GM18873 (cell line): ENCODE data around the gene RNFT2.
"Not testable (repeated sequence)": the region's sequence is repeated elsewhere in the genome, so short reads cannot be mapped to it uniquely, and the experiment has no call there.

Experiments used
- ATAC-seq: cut with Tn5 transposase; IDR thresholded peaks from one replicate; pipeline ENCODE4 v1.9.1; 2021; ENCODE audit warnings: mild to moderate bottlenecking, moderate library complexity, moderate number of reproducible peaks; ENCODE audit not compliant: unreplicated experiment, low FRiP score

The RNFT2 gene

DNA sequence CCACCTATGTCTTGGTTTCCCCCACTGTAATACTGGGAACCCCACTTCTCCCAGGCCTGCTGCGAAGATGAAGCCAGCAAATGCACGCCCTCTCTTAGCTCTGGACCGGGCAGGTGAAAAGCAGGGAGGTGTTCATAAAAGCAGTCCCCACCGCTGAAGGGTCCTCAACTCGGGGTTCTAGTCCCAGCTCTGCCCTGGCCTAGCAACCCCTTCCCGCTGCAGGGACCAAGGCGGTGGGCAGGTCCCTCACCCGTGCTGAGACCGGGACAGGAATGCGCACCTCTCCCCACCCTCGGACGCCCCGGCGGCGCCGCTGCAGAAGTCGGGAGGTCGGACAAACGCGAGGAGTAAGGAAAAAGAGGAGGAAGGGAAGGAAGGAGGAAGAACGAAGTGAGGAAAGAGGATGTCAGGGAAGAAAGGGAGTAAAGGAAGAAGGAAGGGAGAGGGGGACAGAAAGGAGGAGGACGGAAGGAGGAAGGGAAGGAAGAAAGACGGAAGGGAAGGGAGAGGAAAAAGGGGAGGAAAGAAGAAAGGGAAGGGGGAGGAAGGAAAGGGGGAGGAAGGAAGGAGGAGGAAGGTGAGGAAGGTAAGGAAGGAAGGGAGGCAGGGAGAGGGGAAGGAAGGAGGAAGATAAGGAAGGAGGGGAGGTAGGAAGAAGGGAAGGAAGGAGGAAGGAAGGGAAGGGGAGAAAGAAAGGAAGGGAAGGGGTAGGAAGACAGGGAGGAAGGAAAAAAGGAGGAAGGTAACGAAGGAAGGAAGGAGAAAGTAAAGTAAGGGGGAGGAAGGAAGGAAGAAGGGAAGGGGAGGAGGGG lies 947 bp upstream of the RNFT2 start:
- ATAC-seq: no peak

DNA sequence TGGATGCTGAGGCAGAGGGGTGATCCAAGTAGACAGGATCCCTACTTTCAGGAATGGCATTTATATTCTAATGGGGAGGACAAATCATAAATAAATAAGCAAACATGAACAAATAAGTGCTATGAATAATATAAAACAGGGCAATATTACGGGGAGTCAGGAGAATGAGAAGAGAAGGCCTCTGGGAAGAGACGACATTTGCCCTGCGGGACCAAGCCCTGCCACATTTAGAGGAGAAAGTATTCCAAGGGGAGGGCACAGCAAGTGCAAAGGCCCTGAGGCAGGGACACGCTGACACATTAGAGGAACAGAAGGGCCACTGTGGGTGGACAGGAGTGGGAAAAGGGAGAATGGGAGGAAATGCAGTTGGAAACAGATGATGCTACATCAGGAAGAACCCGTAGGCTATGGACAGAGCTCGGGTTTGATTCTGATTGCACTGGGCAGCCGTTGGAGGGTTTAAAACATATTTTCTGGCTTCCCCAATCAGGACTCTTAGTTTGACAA lies 1.3 kb downstream of the RNFT2 start:
- ATAC-seq: no peak

DNA sequence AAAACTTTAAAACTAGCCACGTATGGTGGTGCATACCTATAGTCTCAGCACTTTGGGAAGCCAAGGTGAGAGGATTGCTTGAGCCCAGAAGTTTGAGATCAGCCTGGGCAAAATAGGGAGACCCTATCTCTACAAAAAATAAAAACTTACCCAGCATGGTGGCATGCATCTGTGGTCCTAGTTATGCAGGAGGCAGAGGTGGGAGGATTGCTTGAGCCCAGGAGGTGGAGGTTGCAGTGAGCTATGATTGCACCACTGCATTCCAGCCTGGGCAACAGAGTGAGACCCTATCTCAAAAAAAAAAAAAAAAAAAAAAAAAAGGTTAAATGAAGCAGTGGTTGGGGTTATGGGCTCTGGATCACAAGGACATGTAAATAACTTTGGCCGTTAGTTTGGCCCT lies 4.7 kb downstream of the RNFT2 start:
- not testable (repeated sequence) for ATAC-seq

DNA sequence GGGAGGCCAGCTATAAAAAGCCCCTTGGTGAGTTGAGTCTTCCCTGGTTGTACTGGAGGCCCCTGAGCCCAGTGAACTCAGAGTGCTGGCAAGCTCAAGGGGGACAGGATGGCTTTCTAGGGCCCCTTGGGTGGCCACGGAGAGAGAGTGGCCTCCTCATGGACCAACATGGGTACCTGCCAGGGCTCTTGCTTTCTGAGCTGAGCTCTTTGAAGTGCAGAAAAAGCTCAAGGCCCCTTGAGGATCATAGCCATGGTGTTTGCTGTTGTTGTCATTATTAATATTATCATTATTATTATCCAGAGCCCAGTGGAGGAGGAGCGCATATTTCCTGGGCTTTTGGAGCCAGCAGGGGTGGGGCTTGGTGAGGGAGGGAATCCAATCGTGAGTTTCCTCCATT lies 6.7 kb downstream of the RNFT2 start:
- ATAC-seq: no peak

DNA sequence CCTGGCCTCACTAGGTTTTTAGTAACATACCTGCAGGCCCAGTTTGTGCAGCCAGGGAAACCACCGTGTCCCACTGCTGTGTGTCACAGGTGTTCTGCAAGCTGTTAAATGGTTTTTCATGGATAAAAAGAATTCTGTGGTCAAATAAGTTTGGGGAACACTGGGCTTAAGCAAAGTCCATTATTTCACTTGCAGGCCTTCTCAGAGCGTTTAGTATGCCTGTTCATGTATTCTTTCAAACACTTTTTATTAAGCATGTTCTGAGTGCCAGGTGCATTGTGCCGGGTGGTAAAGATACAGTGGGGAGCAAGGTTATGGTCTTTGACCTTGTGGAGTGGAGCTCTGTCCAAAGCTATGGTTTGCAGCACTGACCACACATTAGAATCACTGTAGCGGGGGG lies 7.4 kb downstream of the RNFT2 start:
- ATAC-seq: no peak

DNA sequence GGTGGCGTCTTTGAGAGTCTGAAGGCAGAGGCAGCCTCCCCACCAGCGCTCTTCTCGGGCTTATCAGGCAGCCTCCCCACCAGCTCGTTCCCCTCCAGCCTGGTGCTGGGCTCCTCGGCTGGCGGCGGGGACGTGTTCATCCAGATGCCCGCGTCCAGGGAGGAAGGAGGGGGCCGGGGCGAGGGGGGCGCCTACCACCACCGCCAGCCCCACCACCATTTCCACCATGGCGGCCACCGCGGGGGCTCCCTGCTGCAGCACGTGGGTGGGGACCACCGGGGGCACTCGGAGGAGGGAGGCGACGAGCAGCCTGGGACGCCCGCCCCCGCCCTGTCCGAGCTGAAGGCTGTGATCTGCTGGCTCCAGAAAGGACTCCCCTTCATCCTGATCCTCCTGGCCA lies 11.8 kb downstream of the RNFT2 start:
- ATAC-seq: no peak

DNA sequence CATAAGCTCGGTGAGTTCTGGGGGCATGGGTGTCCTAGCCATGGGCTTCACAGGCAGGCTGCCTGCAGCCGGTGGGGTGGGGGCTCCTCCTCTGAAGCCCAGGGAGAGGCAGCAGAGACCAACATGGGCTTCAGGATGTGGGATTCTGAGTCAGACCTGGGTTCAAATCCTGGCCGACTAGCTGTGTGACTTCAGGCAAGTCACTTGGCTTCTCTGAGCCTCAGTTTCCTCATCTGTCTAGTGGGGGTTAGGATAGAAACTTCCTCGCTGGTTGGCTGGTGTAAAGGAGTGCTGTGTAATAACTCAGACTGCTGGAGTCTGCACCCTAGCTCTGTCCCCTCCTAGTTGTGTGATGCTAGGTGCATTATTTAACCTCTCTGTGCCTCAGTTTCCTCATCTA lies 12.2 kb downstream of the RNFT2 start:
- no peak for ATAC-seq

DNA sequence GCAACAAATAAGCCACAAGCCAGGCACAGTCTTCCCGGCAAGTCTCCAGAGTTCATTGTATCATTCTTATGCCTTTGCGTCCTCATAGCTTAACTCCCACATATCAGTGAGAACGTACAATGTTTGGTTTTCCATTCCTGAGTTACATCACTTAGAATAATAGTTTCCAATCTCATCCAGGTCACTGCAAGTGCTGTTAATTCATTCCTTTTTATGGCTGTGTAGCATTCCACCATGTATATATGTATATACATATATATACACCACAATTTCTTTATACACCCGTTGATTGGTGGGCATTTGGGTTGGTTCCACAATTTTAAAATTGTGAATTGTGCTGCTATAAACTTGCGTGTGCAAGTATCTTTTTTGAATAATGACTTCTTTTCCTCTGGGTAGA lies 16.0 kb downstream of the RNFT2 start:
- ATAC-seq: not testable (repeated sequence)

DNA sequence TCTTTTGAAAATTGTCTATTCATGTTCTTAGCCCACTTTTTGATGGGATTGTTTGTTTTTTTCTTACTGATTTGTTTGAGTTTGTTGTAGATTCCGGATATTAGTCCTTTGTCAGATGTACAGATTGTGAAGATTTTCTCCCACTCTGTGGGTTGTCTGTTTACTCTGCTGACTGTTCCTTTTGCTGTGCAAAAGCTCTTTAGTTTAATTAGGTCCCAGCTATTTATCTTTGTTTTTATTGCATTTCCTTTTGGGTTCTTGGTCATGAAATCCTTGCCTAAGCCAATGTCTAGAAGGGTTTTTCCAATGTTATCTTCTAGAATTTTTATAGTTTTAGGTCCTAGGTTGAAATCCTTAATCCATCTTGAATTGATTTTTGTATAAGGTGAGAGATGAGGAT lies 16.7 kb downstream of the RNFT2 start:
- ATAC-seq: not testable (repeated sequence)

DNA sequence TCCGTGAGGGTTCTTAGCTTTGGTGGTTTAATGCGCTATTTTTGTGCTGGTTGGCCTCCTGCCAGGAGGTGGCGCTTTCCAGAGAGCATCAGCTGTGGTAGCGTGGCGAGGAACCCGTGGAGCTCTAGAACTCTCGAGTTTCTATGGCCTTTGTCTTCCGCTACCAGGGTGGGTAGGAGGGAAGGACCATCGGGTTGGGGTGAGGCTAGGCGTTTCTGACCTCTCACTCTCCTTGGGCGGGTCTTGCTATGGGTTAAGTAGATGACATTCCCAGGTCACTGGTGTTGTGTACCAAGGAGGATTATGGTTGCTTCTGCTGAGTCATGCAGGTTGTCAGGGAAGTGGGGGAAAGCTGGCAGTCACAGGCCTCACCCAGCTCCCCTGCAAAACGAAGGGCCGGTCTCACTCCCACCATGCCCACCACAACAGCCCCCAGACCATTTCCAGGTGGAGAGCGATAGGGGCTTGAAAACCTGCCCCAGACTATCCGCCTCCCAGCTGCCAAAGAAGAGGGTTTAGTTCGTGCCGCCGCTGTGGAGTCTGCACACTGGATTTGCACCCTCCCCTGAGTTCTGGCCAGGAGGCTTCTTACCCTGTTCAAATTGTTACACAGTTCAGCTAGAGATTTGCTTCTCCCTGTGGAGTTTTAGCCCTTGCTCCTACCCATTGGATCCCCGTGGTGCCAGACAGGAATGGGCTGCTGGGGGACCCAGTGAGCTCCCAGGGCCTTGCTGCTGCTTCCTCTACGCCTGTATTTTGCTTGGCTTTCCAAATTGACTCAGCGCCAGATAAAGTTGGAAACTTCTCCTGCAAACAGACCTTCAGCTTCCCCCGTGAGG lies 21.9 kb downstream of the RNFT2 start:
- ATAC-seq: no peak

DNA sequence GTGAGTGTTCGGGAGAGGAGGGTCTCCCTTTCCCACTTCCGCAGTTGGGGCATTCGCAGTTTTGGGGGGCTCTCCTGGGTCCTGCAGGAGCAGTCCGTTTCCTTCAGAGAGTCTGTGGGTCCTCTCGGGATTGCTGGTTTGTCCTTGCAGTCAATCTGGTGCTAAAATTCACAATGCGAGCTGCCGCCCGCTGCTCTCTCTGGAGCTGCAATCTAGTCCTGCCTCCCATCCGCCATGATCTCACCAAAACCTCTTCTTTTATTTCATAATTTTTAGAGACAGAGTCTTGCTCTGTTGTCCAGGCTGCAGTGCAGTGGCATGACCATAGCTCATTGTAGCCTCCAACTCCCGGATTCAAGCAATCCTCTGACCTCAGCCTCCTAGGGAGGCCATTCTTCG lies 22.5 kb downstream of the RNFT2 start:
- no peak for ATAC-seq

DNA sequence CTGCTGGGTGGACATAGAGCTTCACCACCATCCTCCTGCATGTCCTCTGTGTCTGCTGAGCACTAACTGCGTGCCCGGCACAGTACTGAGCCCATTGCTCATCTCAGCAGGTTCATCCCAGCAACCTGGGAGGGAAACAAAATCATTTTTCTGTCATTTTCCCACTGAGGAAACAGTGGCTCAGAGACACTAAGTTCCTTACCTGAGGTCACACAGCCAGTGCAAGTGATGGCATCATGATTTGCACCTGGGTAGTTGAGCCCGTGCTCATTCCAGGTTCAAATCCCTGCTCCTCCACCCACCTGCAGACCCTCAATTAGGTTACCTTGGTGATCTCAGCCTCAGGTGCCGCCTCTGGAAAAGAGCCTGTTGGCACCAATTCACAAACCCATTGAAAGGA lies 23.4 kb downstream of the RNFT2 start:
- ATAC-seq: no peak

DNA sequence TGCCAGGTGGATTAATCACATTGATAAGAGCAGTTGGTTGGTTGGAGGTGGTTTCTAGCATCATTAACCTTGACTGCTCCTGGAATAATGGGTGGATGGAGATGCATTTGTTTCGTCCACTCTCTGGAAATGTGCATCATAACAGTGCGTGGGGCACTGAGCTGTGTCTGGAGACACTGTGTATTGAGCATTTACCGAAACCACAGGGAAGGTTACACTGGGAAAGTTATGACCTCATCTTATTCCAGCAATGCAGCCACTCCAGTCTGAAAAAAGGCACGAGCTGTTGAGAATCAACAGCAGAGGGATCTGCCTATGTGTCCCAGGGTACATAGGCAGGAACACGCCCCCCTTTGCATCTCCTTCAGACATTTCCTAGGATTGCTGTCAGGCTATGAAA lies 27.2 kb downstream of the RNFT2 start:
- ATAC-seq: no peak

DNA sequence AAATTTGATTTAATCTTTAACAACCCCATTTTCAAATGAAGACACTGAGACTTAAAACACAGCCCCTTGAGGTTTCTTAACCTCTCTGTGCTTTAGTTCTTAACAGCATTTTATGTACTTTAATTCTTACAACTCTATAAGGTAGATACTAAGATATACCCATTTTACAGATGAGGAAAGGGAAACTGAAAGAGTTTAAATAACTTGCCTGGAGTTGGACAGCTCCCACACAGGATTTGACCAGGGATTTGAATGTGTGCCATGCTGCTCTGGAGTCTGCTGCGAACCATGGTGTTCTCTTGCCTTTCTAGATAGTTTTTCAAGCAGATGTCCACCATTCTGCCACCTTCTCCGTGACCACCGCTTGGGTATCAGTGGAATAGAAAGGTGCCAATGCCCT lies 28.2 kb downstream of the RNFT2 start:
- ATAC-seq: no peak

DNA sequence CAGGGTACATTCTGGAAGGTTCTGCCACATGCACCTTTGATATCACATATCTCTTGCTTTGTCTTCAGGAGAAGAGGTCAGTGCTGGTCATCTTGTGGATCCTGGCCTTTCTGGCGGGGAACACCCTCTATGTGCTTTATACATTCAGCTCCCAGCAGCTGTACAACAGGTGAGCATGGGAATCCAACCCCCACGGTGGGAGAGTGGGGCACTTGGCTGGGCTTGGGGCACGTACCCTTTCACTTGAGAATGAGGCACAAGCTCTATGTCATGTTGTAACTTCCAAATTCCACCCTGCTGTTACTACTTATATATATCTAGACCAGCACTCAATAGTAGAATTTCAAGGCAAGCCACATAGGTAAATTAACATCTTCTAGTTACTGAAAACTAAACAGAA lies 28.6 kb downstream of the RNFT2 start:
- ATAC-seq: no peak

DNA sequence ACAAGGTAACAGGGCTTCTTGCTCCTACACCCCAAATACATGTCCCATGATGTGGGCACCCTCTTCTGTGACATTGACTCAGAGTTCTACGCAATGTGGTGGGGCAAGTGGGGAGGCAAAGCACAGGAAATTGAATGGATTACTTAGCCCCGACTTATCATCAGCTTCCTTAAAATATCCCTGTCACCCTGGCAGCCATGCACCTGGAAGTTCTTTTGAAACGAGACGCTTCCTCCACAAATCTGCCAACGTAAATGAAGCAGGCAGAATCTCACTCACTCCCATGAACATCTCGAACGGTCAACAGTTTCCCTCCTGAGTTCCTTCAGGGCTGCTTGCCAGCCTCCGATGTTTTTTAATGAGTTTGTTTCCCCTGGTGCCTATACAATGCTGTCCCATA lies 33.5 kb downstream of the RNFT2 start:
- no peak for ATAC-seq

DNA sequence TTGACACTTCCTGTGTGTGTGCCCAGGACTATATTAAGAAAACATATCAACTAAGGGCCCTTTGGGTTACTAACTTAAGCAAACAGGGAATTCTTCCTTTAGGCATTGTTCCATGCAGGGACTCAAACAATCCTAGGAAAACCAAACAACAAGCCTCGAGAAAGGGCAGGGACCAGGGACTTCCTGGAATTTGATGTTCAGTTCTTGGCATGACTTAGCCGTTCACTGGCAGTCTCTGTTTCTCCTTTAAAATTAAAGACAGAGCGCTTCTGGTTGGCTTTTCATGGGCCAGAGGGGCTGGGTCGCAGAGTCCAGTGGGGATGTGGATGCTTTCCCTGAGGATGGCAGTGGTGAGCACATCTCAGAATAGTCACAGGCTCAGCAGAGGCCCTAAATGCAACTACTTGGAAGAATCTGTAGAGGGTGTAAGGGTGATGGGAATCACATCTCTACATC lies 35.2 kb downstream of the RNFT2 start:
- no peak for ATAC-seq

DNA sequence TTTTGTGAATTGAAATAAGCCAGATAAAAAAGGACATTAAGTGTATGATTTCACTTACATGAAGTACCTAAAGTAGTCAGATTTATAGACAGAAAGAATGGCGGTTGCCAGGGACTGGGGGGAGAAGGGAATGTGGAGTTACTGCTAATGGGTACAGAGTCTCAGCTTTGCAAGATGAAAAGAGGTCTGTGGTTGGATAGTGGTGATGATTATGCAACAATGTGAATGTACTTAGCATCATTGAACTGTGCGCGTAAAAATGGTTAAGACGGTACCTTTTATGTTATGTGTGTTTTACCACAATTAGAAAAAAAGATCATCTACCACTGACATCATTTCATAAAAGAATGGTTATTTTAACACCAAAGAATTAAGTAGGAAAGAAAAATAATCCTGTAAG lies 35.9 kb downstream of the RNFT2 start:
- no peak for ATAC-seq

DNA sequence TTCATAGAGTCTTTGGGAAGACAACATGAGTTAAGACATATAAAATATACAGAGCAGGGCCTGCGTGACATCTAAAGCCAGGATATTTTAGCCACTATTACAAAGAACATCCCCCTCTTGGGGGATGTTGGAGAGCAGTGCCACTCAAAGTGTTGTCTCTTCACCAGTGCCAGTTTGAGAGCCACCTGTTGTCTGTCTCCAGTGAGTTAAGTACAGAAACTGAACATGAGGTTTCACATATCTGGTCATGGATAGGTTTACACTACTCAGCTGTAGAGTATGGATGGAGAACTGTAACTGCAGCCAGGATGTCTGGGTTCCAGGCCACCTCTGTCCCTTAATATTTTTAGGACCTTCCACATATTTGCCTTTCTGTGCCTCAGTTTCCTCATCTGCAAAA lies 39.1 kb downstream of the RNFT2 start:
- ATAC-seq: no peak

DNA sequence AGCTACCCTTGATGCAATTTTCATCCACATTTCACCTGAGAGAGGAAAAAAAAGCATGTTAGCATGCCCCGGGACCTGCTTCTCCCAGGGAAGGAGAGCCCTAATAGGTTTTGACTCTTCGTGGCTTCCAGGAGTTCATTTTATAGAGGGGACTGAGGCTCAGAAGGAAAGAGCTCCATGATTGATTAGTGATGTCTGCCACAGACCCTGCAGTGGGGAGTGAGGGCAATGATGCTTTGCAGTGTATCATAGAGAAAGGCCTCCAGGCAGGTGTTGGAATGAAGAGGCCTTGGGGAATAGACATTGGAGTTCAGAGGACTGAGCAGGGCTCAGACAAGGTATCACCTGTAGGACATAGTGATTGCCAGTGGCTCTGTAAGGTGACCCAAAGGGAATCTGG lies 41.5 kb downstream of the RNFT2 start:
- ATAC-seq: no peak

DNA sequence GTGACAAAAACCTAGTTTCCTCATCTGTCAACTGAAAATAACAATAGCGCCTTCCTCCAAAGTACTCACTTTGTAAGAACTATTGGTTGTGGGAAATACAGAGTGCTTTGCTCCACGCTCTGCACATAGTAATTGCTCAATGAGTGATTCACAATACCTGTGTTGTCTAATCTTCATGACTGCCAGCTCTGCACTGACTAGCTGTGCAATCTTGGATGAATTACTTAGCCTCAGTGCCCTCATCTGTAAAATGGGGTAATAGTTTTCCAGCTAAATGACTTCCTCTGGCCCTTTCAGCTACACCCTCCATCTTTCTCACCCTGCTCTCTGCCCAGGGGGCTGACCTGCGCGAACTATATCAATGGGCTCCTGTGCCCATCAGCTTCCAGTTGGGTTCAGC lies 42.8 kb downstream of the RNFT2 start:
- no peak for ATAC-seq
